SK-N-SH (cell line): ENCODE data around the gene MREG. TPM values are rescaled to one million over a fixed set of nuclear protein-coding genes. Genes with fewer than 3 reads are reported as not detected.

ENCODE experiments used
- CTCF ChIA-PET: fragments of 300-600, 350-600 bp; formaldehyde crosslinking; extraction: SDS; loops from one replicate; lab custom pipeline; 2021; lab: Yijun Ruan, JAX
- POLR2A ChIA-PET: fragments of 350-600 bp; sonication (Branson Sonifier 250); formaldehyde crosslinking; extraction: SDS; loops from one replicate; lab custom pipeline; 2020; ENCODE audit warnings: antibody characterized with exemption, inconsistent platforms; lab: Yijun Ruan, JAX
- DNase-seq: peaks from one replicate; pipeline ENCODE4 v3.0.0; 2012
- H2AFZ ChIP-seq: fragments of 200-600 bp; sonication (generic); 2 replicates; pipeline ENCODE4 v1.8.1; 2016; ENCODE audit warnings: antibody characterized with exemption, mild to moderate bottlenecking, low read depth
- H3F3A ChIP-seq: fragments of 200-600 bp; sonication (generic); replicated peaks from 2 replicates; pipeline ENCODE3; 2016; ENCODE audit warnings: antibody characterized with exemption, mild to moderate bottlenecking; ENCODE audit not compliant: insufficient read depth
- H3K27ac ChIP-seq, 2 experiments: fragments of 200-500 bp in 1 of 2; fragments of 200-600 bp in 1 of 2; sonication (Bioruptor generic) in 1 of 2; sonication (generic), shearing (Covaris generic) in 1 of 2; 2 replicates each; pipeline versions ENCODE4 v1.5.1 to v1.6.1; 2014 to 2016; ENCODE audit warnings: low read depth in 2 of 2, inconsistent platforms in 1 of 2, low read length in 1 of 2, mild to moderate bottlenecking in 1 of 2, mixed read lengths in 1 of 2
- H3K27me3 ChIP-seq: fragments of 200-600 bp; sonication (generic), shearing (Covaris generic); 2 replicates; pipeline ENCODE4 v1.6.1; 2016; ENCODE audit warnings: mixed run types; ENCODE audit not compliant: insufficient read depth
- H3K36me3 ChIP-seq, 2 experiments: fragments of 200-500 bp in 1 of 2; fragments of 200-600 bp in 1 of 2; sonication (Bioruptor generic) in 1 of 2; sonication (generic) in 1 of 2; replicated peaks in 1 of 2; 2 replicates each; pipeline versions ENCODE3 to v1.5.1; 2014 to 2016; ENCODE audit warnings: low read length in 1 of 2, mild to moderate bottlenecking in 1 of 2; ENCODE audit not compliant: insufficient read depth in 2 of 2, control insufficient read depth in 1 of 2
- H3K4me1 ChIP-seq, 2 experiments: fragments of 200-500 bp in 1 of 2; fragments of 200-600 bp in 1 of 2; sonication (Bioruptor generic) in 1 of 2; sonication (generic), shearing (Covaris generic) in 1 of 2; 2 replicates each; pipeline versions ENCODE4 v1.5.1 to v1.6.1; 2014 to 2016; ENCODE audit warnings: low read depth in 1 of 2, low read length in 1 of 2, mixed run types in 1 of 2; ENCODE audit not compliant: insufficient read depth in 2 of 2, control insufficient read depth in 1 of 2
- H3K4me2 ChIP-seq: fragments of 200-600 bp; sonication (generic), shearing (Covaris generic); 2 replicates; pipeline ENCODE4 v1.6.1; 2017; ENCODE audit warnings: mixed run types
- H3K4me3 ChIP-seq, 2 experiments: fragments of 200-500 bp in 1 of 2; fragments of 200-600 bp in 1 of 2; sonication (Bioruptor generic) in 1 of 2; sonication (generic), shearing (Covaris generic) in 1 of 2; 2 replicates each; pipeline versions ENCODE4 v1.5.1 to v1.8.1; 2014 to 2016; ENCODE audit warnings: low read depth in 2 of 2, inconsistent platforms in 1 of 2, low read length in 1 of 2, mild to moderate bottlenecking in 1 of 2, mixed read lengths in 1 of 2, moderate library complexity in 1 of 2
- H3K79me2 ChIP-seq: fragments of 200-600 bp; sonication (generic); 2 replicates; pipeline ENCODE4 v1.8.1; 2017; ENCODE audit warnings: mild to moderate bottlenecking; ENCODE audit not compliant: insufficient read depth
- H3K9ac ChIP-seq: fragments of 200-600 bp; sonication (generic); 2 replicates; pipeline ENCODE4 v1.6.1; 2017; ENCODE audit warnings: mixed run types
- H3K9me2 ChIP-seq: fragments of 200-600 bp; sonication (generic); 2 replicates; pipeline ENCODE4 v1.6.1; 2017; ENCODE audit warnings: mixed run types
- H3K9me3 ChIP-seq: fragments of 200-600 bp; sonication (generic); 2 replicates; pipeline ENCODE4 v1.6.1; 2017; ENCODE audit warnings: mixed run types, mild to moderate bottlenecking, moderate library complexity
- H4K20me1 ChIP-seq: fragments of 200-600 bp; sonication (generic); 2 replicates; pipeline ENCODE4 v1.6.1; 2017; ENCODE audit warnings: mild to moderate bottlenecking, mixed run types; ENCODE audit not compliant: insufficient read depth
- CHD2 ChIP-seq: fragments of 150-350 bp; IDR thresholded peaks from 2 replicates; pipeline ENCODE4 v1.6.1; 2018; ENCODE audit warnings: low read length; ENCODE audit not compliant: partially characterized antibody
- EP300 ChIP-seq, 2 experiments: IDR thresholded peaks; 2 replicates each; pipeline versions ENCODE4 v1.4.0 to v1.6.1; 2012; ENCODE audit warnings: borderline replicate concordance in 1 of 2, low read depth in 1 of 2, low read length in 1 of 2
- FOSL2 ChIP-seq: IDR thresholded peaks from 2 replicates; pipeline ENCODE4 v1.4.0; 2012; ENCODE audit warnings: low read depth, mild to moderate bottlenecking, moderate library complexity, borderline replicate concordance
- FOXJ3 ChIP-seq: sonication (generic); formaldehyde crosslinking; IDR thresholded peaks from 2 replicates; pipeline ENCODE4 v1.5.1; 2020; ENCODE audit warnings: mild to moderate bottlenecking, missing genetic modification reagents
- FOXM1 ChIP-seq: IDR thresholded peaks from 2 replicates; pipeline ENCODE4 v1.4.0; 2012; ENCODE audit warnings: low read depth, mild to moderate bottlenecking
- GABPA ChIP-seq: IDR thresholded peaks from 2 replicates; pipeline ENCODE4 v1.4.0; 2012; ENCODE audit warnings: low read depth, mild to moderate bottlenecking
- JUND ChIP-seq: IDR thresholded peaks from 2 replicates; pipeline ENCODE4 v1.4.0; 2012
- MEF2A ChIP-seq: IDR thresholded peaks from 2 replicates; pipeline ENCODE4 v1.4.0; 2012; ENCODE audit warnings: low read depth, borderline replicate concordance
- MXI1 ChIP-seq: IDR thresholded peaks from 2 replicates; pipeline ENCODE4 v1.6.1; 2012; ENCODE audit warnings: mild to moderate bottlenecking, low read depth, low read length, improper control_type of control experiment
- NRF1 ChIP-seq: IDR thresholded peaks from 2 replicates; pipeline ENCODE4 v1.6.1; 2012; ENCODE audit warnings: low read depth, mild to moderate bottlenecking, low read length
- POLR2AphosphoS5 ChIP-seq: IDR thresholded peaks from 2 replicates; pipeline ENCODE4 v1.6.1; 2012; ENCODE audit warnings: low read depth, low read length
- RFX5 ChIP-seq: IDR thresholded peaks from 2 replicates; pipeline ENCODE4 v1.6.1; 2012; ENCODE audit warnings: mild to moderate bottlenecking, improper control_type of control experiment, low read length
- RXRA ChIP-seq: IDR thresholded peaks from 2 replicates; pipeline ENCODE4 v1.4.0; 2012; ENCODE audit warnings: low read depth, mild to moderate bottlenecking, borderline replicate concordance
- TCF12 ChIP-seq: IDR thresholded peaks from 2 replicates; pipeline ENCODE4 v1.4.0; 2012
- USF1 ChIP-seq: IDR thresholded peaks from 2 replicates; pipeline ENCODE4 v1.4.0; 2012; ENCODE audit warnings: low read depth, borderline replicate concordance
- WGBS: methylation state at CpG from one replicate; pipeline ENCODE4 v1.1.6; 2017; ENCODE audit warnings: low lambda C conversion rate; 5-methylcytosine and 5-hydroxymethylcytosine counted together
- polyA plus RNA-seq, 3 experiments: library from polyadenylated mRNA; depleted of rRNA; stranded (reverse); fragments of >200 nt; gene quantifications; 2 replicates each; pipeline ENCODE4 v1.2.3, GENCODE V29; 2012

The MREG gene
- polyA plus RNA-seq, 1 of the 3 experiments (the other 2 are of a cell fraction), result 2.5 TPM

- Histone ChIP-seq H3K4me1 (peaks cover 0 to 3% of the 10 kb centered on the region in 2 experiments; a peak in 2 of 4 replicates), H3K9ac (no peak overlapping the region), H3K4me3 (no peak overlapping the region), H3K36me3 (no peaks in the 10 kb centered on the region), H3K9me2 (no peaks in the 10 kb centered on the region), H3K9me3 (no peaks in the 10 kb centered on the region)
- CTCF ChIA-PET, result no interaction called here
- no peak for TF ChIP-seq RXRA
- TF ChIP-seq RFX5, result no peak
- TF ChIP-seq FOXJ3 (CRISPR knock-in tag), result no peak
- no peak for TF ChIP-seq FOSL2
- TF ChIP-seq FOXM1, result no peak
- no peak for TF ChIP-seq EP300 (IDR thresholded peaks at IDR 0.05; ENCODE audit: borderline replicate concordance in 1 of 2, low read depth in 1 of 2, low read length in 1 of 2)
- no peak for TF ChIP-seq NRF1
- TF ChIP-seq, all 33 proteins: peak for 0
- Histone ChIP-seq H3K27ac (peak overlapping the region in 1 of 2 experiments; percentile 69; a peak in 2 of 4 replicates), H3K4me2 (no peak overlapping the region), H2AFZ (no peak overlapping the region), H4K20me1 (no peaks in the 10 kb centered on the region), H3K79me2 (no peaks in the 10 kb centered on the region), H3K27me3 (no peaks in the 10 kb centered on the region), H3F3A (no peaks in the 10 kb centered on the region)
- WGBS, result 83% methylated on average over 4 of the region's 6 CpGs
- POLR2A ChIA-PET, result no interaction called here
- DNase-seq, result no peak
These were observed 30.9 kb downstream of the MREG start for GRCh38 chr2:215982465-215982875.

GRCh38 chr2:215981115-215981514, 32.2 kb downstream of the MREG start:
- Histone ChIP-seq H3K27me3 (no peaks in the 10 kb centered on the region), H3K9ac (no peak overlapping the region)
- CTCF ChIA-PET, result no interaction called here
- POLR2A ChIA-PET, result no interaction called here
- TF ChIP-seq RXRA, result no peak
- no peak for TF ChIP-seq MEF2A
- no peak for TF ChIP-seq FOSL2
- TF ChIP-seq EP300 (IDR thresholded peaks at IDR 0.05; ENCODE audit: borderline replicate concordance in 1 of 2, low read depth in 1 of 2, low read length in 1 of 2), result no peak
- no peak for TF ChIP-seq CHD2
- no peak for TF ChIP-seq RFX5
- TF ChIP-seq GABPA, result no peak
- TF ChIP-seq MXI1, result no peak
- TF ChIP-seq USF1, result no peak
- no peak for TF ChIP-seq FOXM1
- TF ChIP-seq POLR2AphosphoS5, result no peak
- TF ChIP-seq JUND, result no peak
- no peak for TF ChIP-seq TCF12
- TF ChIP-seq, all 33 proteins: peak for 0
- H3K79me2 ChIP-seq, result no peaks in the 10 kb centered on the region
- WGBS, result 95% methylated on average over 7 of the region's 7 CpGs
- peaks cover 0 to 3% of the 10 kb centered on the region in 2 experiments; a peak in 2 of 4 replicates for H3K4me1 ChIP-seq
- DNase-seq, result no peak
- no peak overlapping the region for H2AFZ ChIP-seq
- no peak overlapping the region for H3K4me3 ChIP-seq
- no peaks in the 10 kb centered on the region for H3F3A ChIP-seq
- no peaks in the 10 kb centered on the region for H3K36me3 ChIP-seq
- H3K27ac ChIP-seq, result no peak overlapping the region
- no peaks in the 10 kb centered on the region for H3K9me3 ChIP-seq
- H4K20me1 ChIP-seq, result no peaks in the 10 kb centered on the region
- no peak overlapping the region for H3K4me2 ChIP-seq
- H3K9me2 ChIP-seq, result no peaks in the 10 kb centered on the region
